Right lobe of liver (tissue), 4 donors: ENCODE results near the gene GRB10.

ENCODE experiments used
- POLR2A ChIP-seq: fragments of 450-650 bp; IDR thresholded peaks from one replicate; pipeline ENCODE4 v1.6.1; 2017; ENCODE audit warnings: antibody characterized with exemption, mild to moderate bottlenecking
- TF ChIP-seq, protein P1 (sequence below), 4 donors: fragments of 200-600 bp in 3 of 4; fragments of 450-650 bp in 1 of 4; IDR thresholded peaks; one replicate each; pipeline versions ENCODE4 v1.5.1 to v1.8.0; 2016 to 2022; ENCODE audit warnings: antibody characterized with exemption in 4 of 4, mild to moderate bottlenecking in 2 of 4
- donor health status: DM: no; HTN: no; CAD: no.
- donor health status: DM: no; HTN: no; CAD: no.
- donor health status: DM: no; HTN: yes; CAD: no.

DNA sequence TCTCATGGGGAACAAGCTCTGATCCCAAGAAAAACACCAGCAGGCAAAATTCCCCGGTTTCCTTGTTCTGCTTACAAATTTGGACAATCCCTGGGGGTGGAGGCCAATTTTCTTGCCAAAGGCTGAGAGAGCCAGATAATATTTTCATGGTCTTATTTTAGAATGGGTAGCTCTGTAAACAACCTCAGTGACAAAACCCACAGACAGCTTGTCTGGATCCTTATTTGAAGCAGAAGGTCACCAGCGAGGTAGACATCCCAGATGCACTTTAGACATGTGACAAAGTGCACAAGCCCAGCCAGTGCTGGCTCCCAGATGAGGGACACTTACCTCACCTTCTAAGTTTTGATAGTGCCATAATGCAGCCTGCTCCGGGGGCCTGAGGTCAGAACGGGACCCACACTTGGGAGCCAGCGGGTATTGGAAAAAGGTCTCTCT is 114.9 kb downstream of the GRB10 start:
- TF ChIP-seq, protein P1, sequence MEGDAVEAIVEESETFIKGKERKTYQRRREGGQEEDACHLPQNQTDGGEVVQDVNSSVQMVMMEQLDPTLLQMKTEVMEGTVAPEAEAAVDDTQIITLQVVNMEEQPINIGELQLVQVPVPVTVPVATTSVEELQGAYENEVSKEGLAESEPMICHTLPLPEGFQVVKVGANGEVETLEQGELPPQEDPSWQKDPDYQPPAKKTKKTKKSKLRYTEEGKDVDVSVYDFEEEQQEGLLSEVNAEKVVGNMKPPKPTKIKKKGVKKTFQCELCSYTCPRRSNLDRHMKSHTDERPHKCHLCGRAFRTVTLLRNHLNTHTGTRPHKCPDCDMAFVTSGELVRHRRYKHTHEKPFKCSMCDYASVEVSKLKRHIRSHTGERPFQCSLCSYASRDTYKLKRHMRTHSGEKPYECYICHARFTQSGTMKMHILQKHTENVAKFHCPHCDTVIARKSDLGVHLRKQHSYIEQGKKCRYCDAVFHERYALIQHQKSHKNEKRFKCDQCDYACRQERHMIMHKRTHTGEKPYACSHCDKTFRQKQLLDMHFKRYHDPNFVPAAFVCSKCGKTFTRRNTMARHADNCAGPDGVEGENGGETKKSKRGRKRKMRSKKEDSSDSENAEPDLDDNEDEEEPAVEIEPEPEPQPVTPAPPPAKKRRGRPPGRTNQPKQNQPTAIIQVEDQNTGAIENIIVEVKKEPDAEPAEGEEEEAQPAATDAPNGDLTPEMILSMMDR (IDR thresholded peaks at IDR 0.05), result no peak
- no peak for TF ChIP-seq POLR2A
